HepG2 (cell line): ENCODE results near the gene RBM22. TPM values are rescaled to one million over a fixed set of nuclear protein-coding genes. Genes with fewer than 3 reads are reported as not detected.

Source experiments
- ATAC-seq: fragments of 200-7000 bp; cut with Tn5 transposase; 3 replicates; pipeline ENCODE4 v1.9.1; 2020; ENCODE audit warnings: mild to moderate bottlenecking, moderate library complexity
- BruUV-seq: library from RNA; stranded (reverse); fragments of 400-500 nt; replicated peaks from 2 replicates; lab custom pipeline; 2021; lab: Mats Ljungman, UMichigan
- CTCF ChIA-PET: fragments of 300-600 bp; formaldehyde crosslinking; extraction: SDS; loops from one replicate; lab custom pipeline; 2021; ENCODE audit warnings: low total read pairs, inconsistent platforms, low intra/inter-chr PET ratio; lab: Yijun Ruan, JAX
- POLR2A ChIA-PET: fragments of 350-600 bp; sonication (Branson Sonifier 250); formaldehyde crosslinking; loops from one replicate; lab custom pipeline; 2020; ENCODE audit warnings: antibody characterized with exemption, inconsistent platforms; lab: Yijun Ruan, JAX
- DNase-seq: peaks from one replicate; pipeline ENCODE4 v3.0.0-alpha.2; 2015; ENCODE audit warnings: low spot score
- FAIRE-seq: peaks from 3 replicates; lab custom pipeline; 2011; peaks lifted over from hg19 to GRCh38; lab: Jason Lieb, UNC
- H2AFZ ChIP-seq: one replicate; pipeline ENCODE4 v1.6.1; 2011; ENCODE audit warnings: low read length, inconsistent platforms
- H3K27ac ChIP-seq: fragments of 300-600 bp; 3 replicates; pipeline ENCODE4 v1.8.0; 2011; ENCODE audit warnings: mixed run types, mild to moderate bottlenecking, mixed read lengths, low read length, inconsistent platforms; ENCODE audit not compliant: insufficient read depth; ENCODE audit errors: extremely low read length
- H3K27me3 ChIP-seq, 2 experiments: fragments of 200-600 bp in 1 of 2; 2 replicates in 1 of 2; 3 replicates in 1 of 2; pipeline versions ENCODE4 v1.6.0 to v1.8.0; 2011; ENCODE audit warnings: low read length in 2 of 2, mild to moderate bottlenecking in 2 of 2, moderate library complexity in 2 of 2, inconsistent platforms in 1 of 2; ENCODE audit not compliant: insufficient read depth in 2 of 2, control insufficient read depth in 1 of 2
- H3K36me3 ChIP-seq, 2 experiments: fragments of 200-600 bp in 1 of 2; replicated peaks in 1 of 2; 2 replicates in 1 of 2; 3 replicates in 1 of 2; pipeline versions ENCODE4 v1.5.1 to v1.8.0; 2011; ENCODE audit warnings: low read length in 2 of 2, inconsistent platforms in 1 of 2; ENCODE audit not compliant: insufficient read depth in 2 of 2, control insufficient read depth in 1 of 2
- H3K4me1 ChIP-seq: 2 replicates; pipeline ENCODE4 v1.5.1; 2012; ENCODE audit warnings: low read length, inconsistent platforms; ENCODE audit not compliant: insufficient read depth
- H3K4me2 ChIP-seq: 2 replicates; pipeline ENCODE4 v1.6.0; 2011; ENCODE audit warnings: low read depth, low read length, inconsistent platforms
- H3K4me3 ChIP-seq, 3 experiments: fragments of 200-600 bp in 1 of 3; sonication (generic), shearing (Covaris generic) in 1 of 3; replicated peaks in 1 of 3; 2 replicates each; pipeline ENCODE4 v1.5.1; 2011 to 2016; ENCODE audit warnings: low read length in 3 of 3, inconsistent platforms in 2 of 3, low read depth in 2 of 3, mild to moderate bottlenecking in 2 of 3, control low read depth in 1 of 3, mixed read lengths in 1 of 3; ENCODE audit not compliant: insufficient read depth in 1 of 3
- H3K79me2 ChIP-seq: one replicate; pipeline ENCODE4 v1.6.1; 2011; ENCODE audit warnings: low read length, inconsistent platforms; ENCODE audit not compliant: insufficient read depth
- H3K9ac ChIP-seq: 2 replicates; pipeline ENCODE4 v1.6.0; 2011; ENCODE audit warnings: mild to moderate bottlenecking, low read depth, low read length, inconsistent platforms; ENCODE audit not compliant: insufficient read depth
- H3K9me3 ChIP-seq: 2 replicates; pipeline ENCODE4 v1.5.1; 2012; ENCODE audit warnings: mild to moderate bottlenecking, low read length
- H4K20me1 ChIP-seq: 2 replicates; pipeline ENCODE4 v1.6.0; 2011; ENCODE audit warnings: inconsistent platforms, mild to moderate bottlenecking, low read length, moderate library complexity; ENCODE audit not compliant: insufficient read depth
- HES4 ChIP-seq: sonication (generic); formaldehyde crosslinking; IDR thresholded peaks from 2 replicates; pipeline ENCODE4 v1.9.0; 2021; ENCODE audit warnings: mild to moderate bottlenecking, missing genetic modification reagents, borderline replicate concordance
- KDM2A ChIP-seq: sonication (generic); formaldehyde crosslinking; IDR thresholded peaks from 2 replicates; pipeline ENCODE4 v1.4.0; 2020; ENCODE audit warnings: low read depth, missing genetic modification reagents, borderline replicate concordance
- NCOA2 ChIP-seq: sonication (generic); formaldehyde crosslinking; IDR thresholded peaks from 2 replicates; pipeline ENCODE4 v1.8.0; 2022; ENCODE audit warnings: inconsistent platforms
- NR2F1 ChIP-seq, 2 experiments: fragments of 450-650 bp in 1 of 2; formaldehyde crosslinking in 1 of 2; IDR thresholded peaks; 2 replicates each; pipeline versions ENCODE4 v1.5.0 to v1.6.1; 2016 to 2020; ENCODE audit warnings: mild to moderate bottlenecking in 1 of 2, missing compliant biosample characterization in 1 of 2, missing genetic modification reagents in 1 of 2, moderate library complexity in 1 of 2
- NR2F6 ChIP-seq, 2 experiments: IDR thresholded peaks; 2 replicates each; pipeline ENCODE4 v1.6.1; 2016; ENCODE audit warnings: antibody characterized with exemption in 1 of 2, mild to moderate bottlenecking in 1 of 2
- POLR2AphosphoS2 ChIP-seq: IDR thresholded peaks from 2 replicates; pipeline ENCODE4 v1.6.1; 2011; ENCODE audit warnings: low read depth, low read length, improper control_type of control experiment
- RAD21 ChIP-seq: fragments of 450-650 bp; formaldehyde crosslinking; IDR thresholded peaks from 2 replicates; pipeline ENCODE4 v1.5.0; 2020; ENCODE audit warnings: mild to moderate bottlenecking
- SAFB2 ChIP-seq: sonication (generic); formaldehyde crosslinking; IDR thresholded peaks from 2 replicates; pipeline ENCODE4 v1.5.1; 2020; ENCODE audit warnings: missing genetic modification reagents, low read depth, mild to moderate bottlenecking, borderline replicate concordance
- SMC3 ChIP-seq: IDR thresholded peaks from 2 replicates; pipeline ENCODE4 v1.6.1; 2011; ENCODE audit warnings: low read length, improper control_type of control experiment
- SNAI1 ChIP-seq: sonication (generic); formaldehyde crosslinking; IDR thresholded peaks from 2 replicates; pipeline ENCODE4 v1.5.0; 2020; ENCODE audit warnings: mild to moderate bottlenecking, missing genetic modification reagents, borderline replicate concordance
- SNAPC2 ChIP-seq: sonication (generic); formaldehyde crosslinking; IDR thresholded peaks from 2 replicates; pipeline ENCODE4 v1.8.1; 2022; ENCODE audit warnings: mild to moderate bottlenecking, missing genetic modification reagents
- TMF1 ChIP-seq: sonication (generic); formaldehyde crosslinking; IDR thresholded peaks from 2 replicates; pipeline ENCODE4 v1.8.1; 2022; ENCODE audit warnings: low read depth, missing genetic modification reagents
- ZNF547 ChIP-seq: sonication (generic); formaldehyde crosslinking; IDR thresholded peaks from 2 replicates; pipeline ENCODE4 v1.5.1; 2020; ENCODE audit warnings: mild to moderate bottlenecking, missing genetic modification reagents
- ZNF577 ChIP-seq: sonication (generic); formaldehyde crosslinking; IDR thresholded peaks from 2 replicates; pipeline ENCODE4 v1.4.0; 2020; ENCODE audit warnings: mild to moderate bottlenecking, low read depth, missing genetic modification reagents, borderline replicate concordance
- ZNF790 ChIP-seq: sonication (generic); formaldehyde crosslinking; IDR thresholded peaks from 2 replicates; pipeline ENCODE4 v1.8.0; 2022; ENCODE audit warnings: missing genetic modification reagents, mild to moderate bottlenecking, borderline replicate concordance
- ZSCAN31 ChIP-seq: sonication (generic); formaldehyde crosslinking; IDR thresholded peaks from 2 replicates; pipeline ENCODE4 v1.5.0; 2020; ENCODE audit warnings: low read depth, mild to moderate bottlenecking, missing genetic modification reagents
- WGBS: methylation state at CpG from one replicate; pipeline ENCODE4 v1.1.6; 2017; ENCODE audit warnings: low lambda C conversion rate; 5-methylcytosine and 5-hydroxymethylcytosine counted together
- in situ Hi-C: cut with HindIII; loops from 2 replicates; pipeline ENCODE4 v1.10.0; 2017; ENCODE audit warnings: low pct_unique_long_range_greater_than_20kb; ENCODE audit not compliant: extremely low pct_ligation_motif_present
- intact Hi-C: fragments of 100-400 bp; cut with micrococcal nuclease; formaldehyde crosslinking; loops from one replicate; pipeline ENCODE4 v1.10.0; 2022; ENCODE audit not compliant: unreplicated experiment
- polyA plus RNA-seq, 8 experiments: library from polyadenylated mRNA; depleted of rRNA in 3 of 8; stranded (reverse) in 7 of 8; unstranded in 1 of 8; fragments of >200 nt; fragmentation: Illumina TruSeq in 4 of 8; extraction: Trizol in 4 of 8; gene quantifications; 2 replicates each; pipeline versions ENCODE4 v1.2.1 to v1.2.3, GENCODE V29; 2011 to 2016; ENCODE audit warnings: low read depth in 4 of 8, missing spikeins in 1 of 8, mixed read lengths in 1 of 8; ENCODE audit not compliant: insufficient read depth in 1 of 8
- total RNA-seq, 5 experiments: library from RNA; depleted of rRNA; stranded (reverse); fragments of >200 nt; fragmentation: Illumina TruSeq; extraction: Trizol; gene quantifications; 2 replicates each; pipeline ENCODE4 v1.2.3, GENCODE V29; 2016; ENCODE audit warnings: low read depth in 1 of 5
- TF ChIP-seq, protein P1 (sequence below): sonication (generic); formaldehyde crosslinking; IDR thresholded peaks from 2 replicates; pipeline ENCODE4 v1.5.1; 2020; ENCODE audit warnings: missing genetic modification reagents, mild to moderate bottlenecking, borderline replicate concordance
- TF ChIP-seq, protein P2 (sequence below): sonication (generic); formaldehyde crosslinking; IDR thresholded peaks from 2 replicates; pipeline ENCODE4 v1.4.0; 2020; ENCODE audit warnings: missing genetic modification reagents
- TF ChIP-seq, protein P3 (sequence below): sonication (generic); formaldehyde crosslinking; IDR thresholded peaks from 2 replicates; pipeline ENCODE4 v1.4.0; 2020; ENCODE audit warnings: mild to moderate bottlenecking, missing genetic modification reagents
- TF ChIP-seq, protein P4 (sequence below): sonication (generic); formaldehyde crosslinking; IDR thresholded peaks from 2 replicates; pipeline ENCODE4 v1.5.0; 2020; ENCODE audit warnings: missing genetic modification reagents, mild to moderate bottlenecking, borderline replicate concordance

The RBM22 gene
- total and polyA plus RNA-seq, 2 of the 13 experiments (the other 11 are each of a cell fraction or from before 2014, with no cell fraction given): 28.3 to 35.0 TPM

DNA sequence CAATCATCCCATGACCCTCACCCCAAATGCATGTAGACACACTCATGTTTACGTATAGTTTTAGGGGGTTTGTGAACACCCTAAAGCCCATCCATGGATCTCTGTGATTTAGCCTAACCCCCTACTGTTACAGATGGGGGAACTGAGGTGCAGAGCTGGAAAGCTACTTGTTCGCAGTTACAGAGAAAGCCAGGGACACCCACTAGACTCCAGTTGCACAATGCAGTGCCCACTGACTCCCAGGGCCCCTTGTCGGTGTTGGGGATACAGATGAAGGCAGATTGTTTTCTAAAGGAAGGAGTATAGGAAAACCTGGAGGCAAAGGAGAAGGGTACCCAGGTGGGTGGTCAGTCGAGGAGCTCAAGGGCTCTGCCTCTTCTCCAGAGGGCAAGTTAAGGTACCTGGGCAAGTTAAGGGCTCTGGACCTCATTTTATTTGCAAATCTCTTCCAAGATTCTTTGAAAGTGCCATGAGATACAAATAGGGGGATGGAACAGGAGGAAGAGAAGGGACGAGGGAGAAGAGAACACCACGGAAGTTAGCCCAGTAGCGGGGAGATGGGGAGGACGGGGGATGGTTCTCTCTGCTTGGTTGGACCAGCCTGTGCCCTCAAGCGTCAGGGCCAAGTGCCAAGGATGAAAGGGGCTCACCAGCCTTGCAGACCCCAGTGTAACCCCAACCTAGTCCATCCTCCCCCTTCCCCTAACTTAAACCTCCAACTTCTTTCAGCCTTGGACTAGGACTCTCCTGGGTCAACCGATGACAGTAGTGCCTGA is 38.9 kb downstream of the RBM22 start (continued):
- TF ChIP-seq, protein P1, sequence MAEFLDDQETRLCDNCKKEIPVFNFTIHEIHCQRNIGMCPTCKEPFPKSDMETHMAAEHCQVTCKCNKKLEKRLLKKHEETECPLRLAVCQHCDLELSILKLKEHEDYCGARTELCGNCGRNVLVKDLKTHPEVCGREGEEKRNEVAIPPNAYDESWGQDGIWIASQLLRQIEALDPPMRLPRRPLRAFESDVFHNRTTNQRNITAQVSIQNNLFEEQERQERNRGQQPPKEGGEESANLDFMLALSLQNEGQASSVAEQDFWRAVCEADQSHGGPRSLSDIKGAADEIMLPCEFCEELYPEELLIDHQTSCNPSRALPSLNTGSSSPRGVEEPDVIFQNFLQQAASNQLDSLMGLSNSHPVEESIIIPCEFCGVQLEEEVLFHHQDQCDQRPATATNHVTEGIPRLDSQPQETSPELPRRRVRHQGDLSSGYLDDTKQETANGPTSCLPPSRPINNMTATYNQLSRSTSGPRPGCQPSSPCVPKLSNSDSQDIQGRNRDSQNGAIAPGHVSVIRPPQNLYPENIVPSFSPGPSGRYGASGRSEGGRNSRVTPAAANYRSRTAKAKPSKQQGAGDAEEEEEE (CRISPR knock-in tag): no peak
- TF ChIP-seq KDM2A (CRISPR knock-in tag) (no peak), NR2F1 (CRISPR knock-in tag; IDR thresholded peaks at IDR 0.05) (no peak), NCOA2 (CRISPR knock-in tag) (no peak), ZNF790 (CRISPR knock-in tag) (no peak), POLR2AphosphoS2 (no peak)
- TF ChIP-seq, all 625 proteins: peak for 0

DNA sequence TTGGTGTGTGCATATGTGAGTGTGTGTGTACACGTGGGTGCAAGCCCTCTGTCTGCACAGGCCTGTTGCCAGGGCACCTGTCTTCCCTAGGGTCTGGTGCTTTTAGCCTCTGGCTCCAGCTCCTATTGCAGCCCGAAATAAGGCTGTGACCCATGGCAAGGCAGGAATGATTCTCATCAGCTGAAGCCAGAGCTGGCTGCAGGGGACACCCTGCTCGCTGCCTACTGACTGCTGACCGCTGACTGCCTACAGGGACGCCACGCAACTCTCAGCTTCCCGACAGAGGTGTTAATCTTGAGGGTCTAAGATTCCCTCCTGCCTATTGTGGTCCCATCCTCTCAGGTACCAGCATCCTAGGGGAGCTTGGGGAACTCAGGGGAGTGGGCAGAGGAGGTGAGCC is 39.8 kb downstream of the RBM22 start, which contains the start of gene MYOZ3:
MYOZ3 (plus strand) TSS at position 166 of the 400 bp plus-strand sequence. CDS start 1,691 bp downstream, outside the sequence.
- no peaks in the 10 kb centered on the region for H3K36me3 ChIP-seq
- ChIA-PET POLR2A (no interaction called here), CTCF (no interaction called here)
- no peak within 1 kb of the TSS for H3K4me3 ChIP-seq
- peaks cover 15% of the 10 kb centered on the region for H3K4me1 ChIP-seq
- DNase-seq (no peak), FAIRE-seq (no peak), ATAC-seq (no peak)
- no peaks in the 10 kb centered on the region for H3K9me3 ChIP-seq
- no peak within 1 kb of the TSS for H2AFZ ChIP-seq
- in situ Hi-C loops (loop anchor here (25.0 kb wide), 1 partner anchor 199 kb away; no protein-coding TSS in a partner anchor), intact Hi-C loops (no loop called here)
- no peaks in the 10 kb centered on the region for H3K79me2 ChIP-seq
- H4K20me1 ChIP-seq: no peaks in the 10 kb centered on the region
- H3K4me2 ChIP-seq: no peak within 1 kb of the TSS
- peaks cover 4 to 30% of the 10 kb centered on the region in 2 experiments; a peak in 4 of 5 replicates for H3K27me3 ChIP-seq
- 3% methylated on average over 6 of the region's 7 CpGs for WGBS
- H3K9ac ChIP-seq: no peak within 1 kb of the TSS
- BruUV-seq: no TSS peak
- no peak within 1 kb of the TSS for H3K27ac ChIP-seq
- TF ChIP-seq ZNF577 (CRISPR knock-in tag) (no peak), SMC3 (no peak), NR2F6 (IDR thresholded peaks at IDR 0.05) (no peak), NR2F6 (CRISPR knock-in tag; IDR thresholded peaks at IDR 0.05) (no peak), HES4 (CRISPR knock-in tag) (no peak), SNAPC2 (no peak), RAD21 (CRISPR knock-in tag) (no peak), TMF1 (CRISPR knock-in tag) (no peak), SAFB2 (no peak), ZSCAN31 (no peak), ZNF547 (CRISPR knock-in tag) (no peak), SNAI1 (CRISPR knock-in tag) (no peak)
- TF ChIP-seq, protein P2, sequence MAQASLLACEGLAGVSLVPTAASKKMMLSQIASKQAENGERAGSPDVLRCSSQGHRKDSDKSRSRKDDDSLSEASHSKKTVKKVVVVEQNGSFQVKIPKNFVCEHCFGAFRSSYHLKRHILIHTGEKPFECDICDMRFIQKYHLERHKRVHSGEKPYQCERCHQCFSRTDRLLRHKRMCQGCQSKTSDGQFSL (CRISPR knock-in tag): no peak
- TF ChIP-seq, protein P3, sequence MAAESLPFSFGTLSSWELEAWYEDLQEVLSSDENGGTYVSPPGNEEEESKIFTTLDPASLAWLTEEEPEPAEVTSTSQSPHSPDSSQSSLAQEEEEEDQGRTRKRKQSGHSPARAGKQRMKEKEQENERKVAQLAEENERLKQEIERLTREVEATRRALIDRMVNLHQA (CRISPR knock-in tag): no peak
- TF ChIP-seq, protein P4, sequence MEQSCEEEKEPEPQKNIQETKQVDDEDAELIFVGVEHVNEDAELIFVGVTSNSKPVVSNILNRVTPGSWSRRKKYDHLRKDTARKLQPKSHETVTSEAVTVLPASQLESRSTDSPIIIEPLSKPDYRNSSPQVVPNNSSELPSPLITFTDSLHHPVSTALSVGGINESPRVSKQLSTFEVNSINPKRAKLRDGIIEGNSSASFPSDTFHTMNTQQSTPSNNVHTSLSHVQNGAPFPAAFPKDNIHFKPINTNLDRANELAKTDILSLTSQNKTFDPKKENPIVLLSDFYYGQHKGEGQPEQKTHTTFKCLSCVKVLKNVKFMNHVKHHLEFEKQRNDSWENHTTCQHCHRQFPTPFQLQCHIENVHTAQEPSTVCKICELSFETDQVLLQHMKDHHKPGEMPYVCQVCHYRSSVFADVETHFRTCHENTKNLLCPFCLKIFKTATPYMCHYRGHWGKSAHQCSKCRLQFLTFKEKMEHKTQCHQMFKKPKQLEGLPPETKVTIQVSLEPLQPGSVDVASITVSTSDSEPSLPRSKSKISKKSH (CRISPR knock-in tag): no peak
